SH-SY5Y (cell line): ENCODE results near the gene PLEKHN1.

ENCODE experiments used
- GATA2 ChIP-seq: IDR thresholded peaks from 2 replicates; pipeline ENCODE4 v1.6.1; 2011; ENCODE audit warnings: mild to moderate bottlenecking, low read depth, low read length
- GATA3 ChIP-seq: IDR thresholded peaks from 2 replicates; pipeline ENCODE4 v1.6.1; 2011; ENCODE audit warnings: low read depth, mild to moderate bottlenecking, low read length, moderate library complexity

- TF ChIP-seq GATA3 (no peak), GATA2 (no peak)
These were observed 58.8 kb downstream of the PLEKHN1 start for GRCh38 chr1:1024771-1025699.
